Fibroblast of skin of right biceps (primary cell): ENCODE results near the gene CHCHD5.
"Not testable (repeated sequence)": the region's sequence is repeated elsewhere in the genome, so short reads cannot be mapped to it uniquely, and the experiment has no call there.

Experiments used
- DNase-seq: peaks from one replicate; pipeline ENCODE4 v3.0.0-alpha.2; 2013

The CHCHD5 gene

GRCh38 chr2:112588611-112589045 lies 4.2 kb downstream of the CHCHD5 start:
- no peak for DNase-seq

- no peak for DNase-seq
Measured at GRCh38 chr2:112591413-112591812, 7.0 kb downstream of the CHCHD5 start.

GRCh38 chr2:112593736-112594135 lies 9.3 kb downstream of the CHCHD5 start:
- no peak for DNase-seq

- DNase-seq: no peak
Measured at GRCh38 chr2:112597537-112598322, 13.3 kb downstream of the CHCHD5 start.

- DNase-seq: no peak
Measured at GRCh38 chr2:112600634-112601033, 16.2 kb downstream of the CHCHD5 start.

- no peak for DNase-seq
Measured at GRCh38 chr2:112601754-112602153, 17.3 kb downstream of the CHCHD5 start.

- DNase-seq: no peak
Measured at GRCh38 chr2:112602917-112603316, 18.5 kb downstream of the CHCHD5 start.

- no peak for DNase-seq
Measured at GRCh38 chr2:112603731-112604130, 19.3 kb downstream of the CHCHD5 start.

GRCh38 chr2:112604952-112605351 lies 20.5 kb downstream of the CHCHD5 start:
- no peak for DNase-seq

GRCh38 chr2:112605926-112606325 lies 21.5 kb downstream of the CHCHD5 start:
- DNase-seq: no peak

- no peak for DNase-seq
Measured at GRCh38 chr2:112606547-112606946, 22.1 kb downstream of the CHCHD5 start.

GRCh38 chr2:112607680-112608438 lies 23.4 kb downstream of the CHCHD5 start:
- no peak for DNase-seq

- not testable (repeated sequence) for DNase-seq
Measured at GRCh38 chr2:112609320-112609719, 24.9 kb downstream of the CHCHD5 start.

GRCh38 chr2:112612283-112612682 lies 27.9 kb downstream of the CHCHD5 start:
- not testable (repeated sequence) for DNase-seq

- no peak for DNase-seq
Measured at GRCh38 chr2:112614201-112614840, 29.9 kb downstream of the CHCHD5 start.

GRCh38 chr2:112615051-112615450 lies 30.6 kb downstream of the CHCHD5 start:
- DNase-seq: no peak

GRCh38 chr2:112615798-112616197 lies 31.4 kb downstream of the CHCHD5 start:
- DNase-seq: not testable (repeated sequence)

- no peak for DNase-seq
Measured at GRCh38 chr2:112618383-112618782, 34.0 kb downstream of the CHCHD5 start.

GRCh38 chr2:112621790-112622527 lies 37.5 kb downstream of the CHCHD5 start:
- peak; percentile 88 for DNase-seq

- DNase-seq: peak; percentile 93
Measured at GRCh38 chr2:112622528-112622849, 38.1 kb downstream of the CHCHD5 start.

- peak; percentile 78 for DNase-seq
Measured at GRCh38 chr2:112623913-112624777, 39.7 kb downstream of the CHCHD5 start.
